ENCODE results near the gene OXER1.

GRCh38 chr2:42786561-42787345 lies 22.8 kb upstream of the OXER1 start:
- TF ChIP-seq, protein P1, sequence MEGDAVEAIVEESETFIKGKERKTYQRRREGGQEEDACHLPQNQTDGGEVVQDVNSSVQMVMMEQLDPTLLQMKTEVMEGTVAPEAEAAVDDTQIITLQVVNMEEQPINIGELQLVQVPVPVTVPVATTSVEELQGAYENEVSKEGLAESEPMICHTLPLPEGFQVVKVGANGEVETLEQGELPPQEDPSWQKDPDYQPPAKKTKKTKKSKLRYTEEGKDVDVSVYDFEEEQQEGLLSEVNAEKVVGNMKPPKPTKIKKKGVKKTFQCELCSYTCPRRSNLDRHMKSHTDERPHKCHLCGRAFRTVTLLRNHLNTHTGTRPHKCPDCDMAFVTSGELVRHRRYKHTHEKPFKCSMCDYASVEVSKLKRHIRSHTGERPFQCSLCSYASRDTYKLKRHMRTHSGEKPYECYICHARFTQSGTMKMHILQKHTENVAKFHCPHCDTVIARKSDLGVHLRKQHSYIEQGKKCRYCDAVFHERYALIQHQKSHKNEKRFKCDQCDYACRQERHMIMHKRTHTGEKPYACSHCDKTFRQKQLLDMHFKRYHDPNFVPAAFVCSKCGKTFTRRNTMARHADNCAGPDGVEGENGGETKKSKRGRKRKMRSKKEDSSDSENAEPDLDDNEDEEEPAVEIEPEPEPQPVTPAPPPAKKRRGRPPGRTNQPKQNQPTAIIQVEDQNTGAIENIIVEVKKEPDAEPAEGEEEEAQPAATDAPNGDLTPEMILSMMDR (conservative IDR thresholded peaks at IDR 0.05 in 1 of 2, IDR thresholded peaks at IDR 0.05 in 1 of 2; ENCODE audit: extremely low read depth in 1 of 2, insufficient read depth in 1 of 2, low read depth in 1 of 2, low read length in 2 of 2) = no peak
- no peak for TF ChIP-seq EZH2 (IDR thresholded peaks at IDR 0.05; ENCODE audit: borderline replicate concordance, low read length)

Data from mammary epithelial cell (primary cell).